GM12891 (cell line): Measurements from ENCODE around the gene SCN8A.

Experiments
- DNase-seq: peaks from one replicate; pipeline ENCODE4 v3.0.0; 2011; ENCODE audit warnings: low spot score; ENCODE audit not compliant: insufficient read length
- FAIRE-seq: peaks from 2 replicates; lab custom pipeline; 2011; peaks lifted over from hg19 to GRCh38; lab: Jason Lieb, UNC
- PAX5 ChIP-seq: IDR thresholded peaks from 2 replicates; pipeline ENCODE4 v1.6.1; 2011; ENCODE audit warnings: low read length, moderate library complexity, mild to moderate bottlenecking; ENCODE audit not compliant: insufficient read depth, severe bottlenecking
- POLR2A ChIP-seq: IDR thresholded peaks from 2 replicates; pipeline ENCODE4 v1.6.1; 2011; ENCODE audit warnings: low read depth, low read length, control low read depth
- POLR2AphosphoS5 ChIP-seq: IDR thresholded peaks from 2 replicates; pipeline ENCODE4 v1.6.1; 2011; ENCODE audit warnings: low read depth, low read length, control low read depth
- POU2F2 ChIP-seq: IDR thresholded peaks from 2 replicates; pipeline ENCODE4 v1.6.1; 2011; ENCODE audit warnings: low read depth, mild to moderate bottlenecking, control low read depth, low read length, moderate library complexity
- SPI1 ChIP-seq: IDR thresholded peaks from 2 replicates; pipeline ENCODE4 v1.6.1; 2011; ENCODE audit warnings: low read depth, low read length, control low read depth
- TAF1 ChIP-seq: IDR thresholded peaks from 2 replicates; pipeline ENCODE4 v1.6.1; 2011; ENCODE audit warnings: low read depth, low read length, control low read depth

Gene SCN8A

GRCh38 chr12:51683763-51684357 is 92.8 kb downstream of the SCN8A start:
- FAIRE-seq (no peak), DNase-seq (no peak)
- TF ChIP-seq SPI1 (no peak), PAX5 (no peak), TAF1 (no peak), POLR2AphosphoS5 (no peak), POLR2A (no peak), POU2F2 (no peak)

- no peak for DNase-seq
- no peak for FAIRE-seq
These were observed 95.7 kb downstream of the SCN8A start for GRCh38 chr12:51686727-51687126.

GRCh38 chr12:51687177-51687576 is 96.1 kb downstream of the SCN8A start:
- no peak for FAIRE-seq
- DNase-seq = no peak
- TF ChIP-seq POU2F2 (no peak), SPI1 (no peak), POLR2A (no peak), POLR2AphosphoS5 (no peak), PAX5 (no peak), TAF1 (no peak)

More at GRCh38 chr12:51686727-51687126, 95.7 kb downstream of the SCN8A start:
- TF ChIP-seq SPI1 (no peak), TAF1 (no peak), PAX5 (no peak)

GRCh38 chr12:51687614-51688013 is 96.6 kb downstream of the SCN8A start:
- no peak for FAIRE-seq
- no peak for TF ChIP-seq POLR2AphosphoS5
- no peak for TF ChIP-seq POU2F2
- TF ChIP-seq POLR2A = no peak
- TF ChIP-seq TAF1 = no peak
- TF ChIP-seq PAX5 = no peak
- no peak for TF ChIP-seq SPI1
- no peak for DNase-seq

GRCh38 chr12:51689983-51690382 is 99.0 kb downstream of the SCN8A start:
- TF ChIP-seq SPI1 (no peak), POLR2AphosphoS5 (no peak), POU2F2 (no peak), POLR2A (no peak)
- DNase-seq = no peak
- no peak for FAIRE-seq

GRCh38 chr12:51692016-51692415 is 101.0 kb downstream of the SCN8A start:
- TF ChIP-seq POLR2A (no peak), PAX5 (no peak), SPI1 (no peak), POLR2AphosphoS5 (no peak), POU2F2 (no peak), TAF1 (no peak)
- FAIRE-seq = no peak
- no peak for DNase-seq

GRCh38 chr12:51693569-51693968 is 102.5 kb downstream of the SCN8A start:
- TF ChIP-seq POLR2A (no peak), TAF1 (no peak), SPI1 (no peak), POU2F2 (no peak), PAX5 (no peak), POLR2AphosphoS5 (no peak)
- DNase-seq = no peak
- FAIRE-seq = no peak

GRCh38 chr12:51694146-51694545 is 103.1 kb downstream of the SCN8A start:
- TF ChIP-seq POLR2AphosphoS5 (no peak), SPI1 (no peak), PAX5 (no peak)
- FAIRE-seq = no peak
- DNase-seq = no peak

- FAIRE-seq (no peak), DNase-seq (no peak)
These were observed 104.4 kb downstream of the SCN8A start for GRCh38 chr12:51695241-51696010.

GRCh38 chr12:51699219-51699618 is 108.2 kb downstream of the SCN8A start:
- DNase-seq = no peak
- TF ChIP-seq PAX5 = no peak
- TF ChIP-seq POLR2A = no peak
- no peak for TF ChIP-seq POU2F2
- no peak for TF ChIP-seq POLR2AphosphoS5
- no peak for TF ChIP-seq SPI1
- no peak for TF ChIP-seq TAF1
- no peak for FAIRE-seq

More at GRCh38 chr12:51695241-51696010, 104.4 kb downstream of the SCN8A start:
- TF ChIP-seq POLR2A (no peak), POU2F2 (no peak), PAX5 (no peak)
